ENCODE results near the gene PCDH15. TPM values are rescaled to one million over a fixed set of nuclear protein-coding genes. Genes with fewer than 3 reads are reported as not detected.

PCDH15 gene
- total RNA-seq, 2 experiments from 2014 or later, result not detected

DNA sequence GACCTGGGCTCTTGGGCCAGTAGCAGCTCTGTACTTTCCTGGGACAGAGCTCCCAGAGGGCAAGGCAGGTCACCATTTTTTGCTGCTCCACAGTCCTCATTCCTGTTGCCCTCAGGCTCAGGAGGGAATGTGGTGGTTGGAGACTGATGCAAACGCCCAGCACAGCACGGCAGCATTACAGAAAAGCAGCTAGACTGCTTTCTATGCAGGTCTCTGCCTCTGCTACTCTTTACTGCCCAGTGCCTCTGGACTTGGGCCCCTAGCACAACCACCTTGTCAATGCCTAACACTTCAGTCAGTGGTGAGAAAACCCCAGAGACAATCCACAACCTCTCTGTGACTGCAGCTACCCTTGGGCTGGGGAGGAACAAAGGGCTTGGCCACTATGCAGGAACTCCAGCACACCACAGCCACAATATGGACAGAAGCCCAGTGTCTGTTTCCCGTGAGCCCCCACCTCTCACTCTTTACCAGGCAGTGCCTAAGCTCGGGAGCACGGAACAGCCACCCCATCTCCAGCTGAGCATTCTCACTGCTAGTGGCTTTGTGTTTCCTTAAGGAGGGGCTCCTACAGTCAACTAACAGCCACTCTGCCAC is 790.6 kb downstream of the PCDH15 start:
- no peak overlapping the region for H3K4me3 Mint-ChIP-seq
- H3K27me3 Mint-ChIP-seq, result no peaks in the 10 kb centered on the region
- no peaks in the 10 kb centered on the region for H3K36me3 Mint-ChIP-seq (ENCODE audit: low read depth)
- intact Hi-C loops (cut with DNase I, micrococcal nuclease), result no loop called here
- H3K9me3 Mint-ChIP-seq (ENCODE audit: low read depth), result peaks cover 14% of the 10 kb centered on the region
- POLR2A ChIA-PET, result no interaction called here
- no peaks in the 10 kb centered on the region for H3K4me1 Mint-ChIP-seq
- H3K27ac Mint-ChIP-seq, result no peak overlapping the region
- CTCF ChIA-PET, result no interaction called here
- DNase-seq (no peak), ATAC-seq (no peak)

DNA sequence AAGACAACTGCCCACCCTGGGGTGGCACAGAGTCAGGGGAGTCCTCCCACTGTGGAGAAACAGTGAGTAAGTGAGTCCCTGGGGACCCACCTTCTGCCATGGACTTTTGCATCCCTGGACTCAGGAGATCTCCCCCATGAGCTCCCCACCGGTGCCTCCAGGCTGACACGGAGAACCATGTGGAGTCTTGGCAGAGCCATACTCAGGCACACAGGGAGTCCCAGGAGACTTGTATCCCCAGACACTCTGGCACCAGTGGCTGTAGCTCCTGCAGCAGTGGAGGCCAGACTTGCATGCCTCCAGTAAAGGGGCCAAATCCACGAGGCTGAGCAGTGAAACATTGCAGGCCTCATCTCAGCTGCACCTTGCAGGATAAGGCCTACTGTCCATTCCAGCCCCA is 791.4 kb downstream of the PCDH15 start:
- CTCF ChIA-PET, result no interaction called here
- POLR2A ChIA-PET, result no interaction called here
- H3K4me3 Mint-ChIP-seq, result no peak overlapping the region
- ATAC-seq (no peak), DNase-seq (no peak)
- H3K27ac Mint-ChIP-seq, result no peak overlapping the region
- no peaks in the 10 kb centered on the region for H3K4me1 Mint-ChIP-seq
- H3K27me3 Mint-ChIP-seq, result no peaks in the 10 kb centered on the region
- intact Hi-C loops (cut with DNase I, micrococcal nuclease), result no loop called here
- H3K9me3 Mint-ChIP-seq (ENCODE audit: low read depth), result peaks cover 16% of the 10 kb centered on the region
- no peaks in the 10 kb centered on the region for H3K36me3 Mint-ChIP-seq (ENCODE audit: low read depth)

DNA sequence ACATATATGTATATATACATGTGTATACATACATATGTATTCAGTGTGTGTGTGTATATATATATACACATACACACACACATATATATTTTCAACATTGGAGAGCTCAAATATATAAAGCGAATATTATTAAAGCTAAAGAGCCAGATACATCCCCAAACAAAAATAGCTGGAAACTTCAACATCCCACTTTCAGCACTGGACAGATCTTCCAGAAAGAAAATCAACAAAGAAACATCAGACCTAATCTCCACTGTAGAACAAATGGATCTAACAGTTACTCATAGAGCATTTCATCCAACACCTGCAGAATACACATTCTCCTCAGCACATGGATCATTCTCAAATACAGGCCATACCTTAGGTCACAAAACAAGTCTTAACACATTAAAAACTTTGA is 799.0 kb downstream of the PCDH15 start:
- ChIA-PET POLR2A (no interaction called here), CTCF (no interaction called here)
- ATAC-seq (no peak), DNase-seq (no peak)
- Mint-ChIP-seq H3K36me3 (ENCODE audit: low read depth) (no peaks in the 10 kb centered on the region), H3K9me3 (ENCODE audit: low read depth) (peaks cover 13% of the 10 kb centered on the region), H3K4me1 (no peaks in the 10 kb centered on the region), H3K4me3 (no peak overlapping the region), H3K27me3 (no peaks in the 10 kb centered on the region), H3K27ac (no peak overlapping the region)
- intact Hi-C loops (cut with DNase I, micrococcal nuclease), result no loop called here

DNA sequence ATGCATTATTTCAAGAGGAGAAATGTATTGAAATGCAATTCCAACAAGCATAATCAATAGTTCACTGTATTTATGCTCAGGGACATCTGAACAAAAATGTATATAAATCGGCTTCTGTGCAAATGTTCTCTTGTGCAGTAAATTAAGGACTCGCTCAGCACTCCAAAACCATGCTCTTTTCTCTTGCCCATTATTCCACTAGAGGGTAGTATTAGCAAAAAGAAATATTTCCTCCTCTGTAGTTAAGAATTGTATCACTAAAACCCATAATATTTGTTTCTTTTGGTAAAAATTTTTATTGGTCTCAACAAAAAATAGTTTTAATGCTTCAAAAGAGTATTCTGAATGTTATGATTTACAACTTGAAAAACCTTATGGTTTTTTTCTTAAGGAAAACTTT is 803.1 kb downstream of the PCDH15 start:
- H3K36me3 Mint-ChIP-seq (ENCODE audit: low read depth), result no peaks in the 10 kb centered on the region
- intact Hi-C loops (cut with DNase I, micrococcal nuclease), result no loop called here
- no peaks in the 10 kb centered on the region for H3K27me3 Mint-ChIP-seq
- DNase-seq (no peak), ATAC-seq (no peak)
- no peak overlapping the region for H3K27ac Mint-ChIP-seq
- no peak overlapping the region for H3K4me3 Mint-ChIP-seq
- ChIA-PET CTCF (no interaction called here), POLR2A (no interaction called here)
- no peaks in the 10 kb centered on the region for H3K4me1 Mint-ChIP-seq
- H3K9me3 Mint-ChIP-seq (ENCODE audit: low read depth), result peaks cover 6% of the 10 kb centered on the region

DNA sequence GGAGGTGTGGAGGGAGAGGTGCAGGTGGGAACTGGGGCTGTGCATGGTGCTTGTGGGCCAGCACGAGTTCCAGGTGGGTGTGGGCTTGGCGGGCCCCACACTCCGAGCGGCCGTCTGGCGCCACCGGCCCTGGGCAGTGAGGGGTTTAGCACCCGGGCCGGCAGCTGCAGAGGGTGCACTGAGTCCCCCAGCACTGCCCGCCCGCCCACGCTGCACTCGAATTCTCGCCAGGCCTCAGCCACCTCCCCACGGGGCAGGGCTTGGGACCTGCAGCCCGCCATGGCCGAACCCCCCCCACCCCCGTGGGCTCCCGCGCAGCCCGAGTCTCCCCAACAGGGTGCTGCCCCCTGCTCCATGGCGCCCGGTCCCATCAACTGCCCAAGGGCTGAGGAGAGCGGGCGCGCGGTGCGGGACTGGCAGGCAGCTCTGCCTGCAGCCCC is 810.2 kb downstream of the PCDH15 start:
- ATAC-seq (no peak), DNase-seq (no peak)
- no peak overlapping the region for H3K4me3 Mint-ChIP-seq
- no peaks in the 10 kb centered on the region for H3K36me3 Mint-ChIP-seq (ENCODE audit: low read depth)
- intact Hi-C loops (cut with DNase I, micrococcal nuclease), result no loop called here
- no peaks in the 10 kb centered on the region for H3K27me3 Mint-ChIP-seq
- POLR2A ChIA-PET, result no interaction called here
- CTCF ChIA-PET, result interaction anchor here (0.6 kb wide), 1 partner anchor 390 kb away, joined by 3 read pairs; no protein-coding TSS in a partner anchor
- no peak overlapping the region for H3K27ac Mint-ChIP-seq
- H3K4me1 Mint-ChIP-seq, result no peaks in the 10 kb centered on the region
- peaks cover 3% of the 10 kb centered on the region for H3K9me3 Mint-ChIP-seq (ENCODE audit: low read depth)

DNA sequence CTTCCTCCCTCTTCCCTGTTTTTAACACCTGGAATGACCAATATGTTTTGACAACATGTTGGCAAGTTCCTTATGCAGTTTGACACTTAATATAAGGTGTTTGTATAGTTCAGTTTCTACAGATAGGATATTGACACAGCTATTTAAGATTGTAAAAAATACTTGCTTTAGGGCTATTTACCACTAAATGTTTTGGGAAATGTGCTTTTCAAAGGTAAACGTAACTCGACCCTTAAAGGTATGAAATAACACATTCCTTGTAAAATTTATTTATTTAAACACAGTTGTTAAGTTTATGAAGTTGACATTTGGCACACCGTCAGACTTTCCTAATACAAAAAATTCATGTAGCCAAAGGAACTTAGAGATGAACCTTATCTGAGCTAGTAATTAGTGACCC is 817.6 kb downstream of the PCDH15 start:
- intact Hi-C loops (cut with DNase I, micrococcal nuclease), result no loop called here
- Mint-ChIP-seq H3K27ac (no peak overlapping the region), H3K4me3 (no peak overlapping the region), H3K9me3 (ENCODE audit: low read depth) (peaks cover 20% of the 10 kb centered on the region), H3K4me1 (no peaks in the 10 kb centered on the region), H3K36me3 (ENCODE audit: low read depth) (no peaks in the 10 kb centered on the region), H3K27me3 (no peaks in the 10 kb centered on the region)
- POLR2A ChIA-PET, result no interaction called here
- CTCF ChIA-PET, result no interaction called here
- DNase-seq (no peak), ATAC-seq (no peak)

DNA sequence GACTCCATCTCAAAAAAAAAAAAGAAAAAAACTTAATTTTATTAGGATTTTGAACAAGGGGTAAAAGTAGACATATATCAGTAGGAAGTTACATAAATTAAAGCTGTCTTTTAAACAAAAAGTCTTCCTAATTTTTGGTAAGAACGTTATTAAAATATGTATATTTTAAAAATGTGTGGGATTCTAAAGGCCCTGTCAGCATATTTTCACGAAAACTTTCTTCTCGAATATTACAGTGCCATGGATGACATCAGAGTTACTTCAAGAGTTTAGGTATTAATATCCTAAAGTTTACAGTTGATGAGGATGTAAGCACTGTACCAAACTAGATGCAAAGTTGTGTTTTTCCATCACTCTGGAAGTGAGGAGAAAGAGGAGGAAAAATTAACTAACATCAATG is 820.8 kb downstream of the PCDH15 start:
- Mint-ChIP-seq H3K27me3 (no peaks in the 10 kb centered on the region), H3K9me3 (ENCODE audit: low read depth) (peaks cover 23% of the 10 kb centered on the region), H3K27ac (no peak overlapping the region), H3K4me3 (no peak overlapping the region), H3K36me3 (ENCODE audit: low read depth) (no peaks in the 10 kb centered on the region), H3K4me1 (no peaks in the 10 kb centered on the region)
- ChIA-PET POLR2A (no interaction called here), CTCF (no interaction called here)
- DNase-seq (no peak), ATAC-seq (no peak)
- intact Hi-C loops (cut with DNase I, micrococcal nuclease), result no loop called here

DNA sequence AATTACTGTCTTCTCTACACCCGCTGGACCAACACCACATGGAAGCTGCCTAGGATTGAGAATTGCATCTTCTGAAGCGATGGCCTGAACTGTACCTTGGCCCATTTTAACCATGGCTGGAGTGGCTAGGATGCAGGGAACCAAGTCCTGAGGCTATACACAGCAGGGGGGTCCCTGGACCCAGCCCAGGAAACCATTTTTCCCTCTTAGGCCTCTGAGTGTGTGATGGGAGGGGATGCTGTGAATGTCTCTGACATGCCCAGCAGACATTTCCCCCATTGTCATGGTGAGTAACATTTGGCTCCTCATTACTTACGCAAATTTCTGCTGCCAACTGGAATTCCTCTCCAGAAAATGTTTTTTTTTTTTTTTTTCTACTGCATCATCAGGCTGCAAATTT is 822.7 kb downstream of the PCDH15 start:
- DNase-seq (no peak), ATAC-seq (no peak)
- peaks cover 16% of the 10 kb centered on the region for H3K9me3 Mint-ChIP-seq (ENCODE audit: low read depth)
- H3K4me1 Mint-ChIP-seq, result no peaks in the 10 kb centered on the region
- H3K4me3 Mint-ChIP-seq, result no peak overlapping the region
- no peaks in the 10 kb centered on the region for H3K27me3 Mint-ChIP-seq
- POLR2A ChIA-PET, result no interaction called here
- H3K27ac Mint-ChIP-seq, result no peak overlapping the region
- intact Hi-C loops (cut with DNase I, micrococcal nuclease), result no loop called here
- CTCF ChIA-PET, result no interaction called here
- H3K36me3 Mint-ChIP-seq (ENCODE audit: low read depth), result no peaks in the 10 kb centered on the region

DNA sequence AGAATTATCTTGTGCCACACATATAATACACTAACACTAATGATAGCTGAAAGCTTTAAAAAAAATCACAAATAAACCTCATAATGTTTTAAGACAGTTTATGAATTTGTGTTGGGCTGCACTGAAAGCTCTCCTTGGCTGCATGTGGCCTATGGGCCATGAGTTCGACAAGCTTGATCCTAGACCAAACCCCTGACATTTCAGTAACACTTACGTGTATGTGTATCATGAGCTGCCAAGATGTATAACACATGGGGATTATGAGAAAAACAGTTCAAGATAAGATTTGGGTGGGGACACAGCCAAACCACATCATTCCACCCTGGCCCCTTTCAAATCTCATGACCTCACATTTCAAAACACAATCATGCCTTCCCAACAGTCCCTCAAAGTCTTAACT is 823.8 kb downstream of the PCDH15 start:
- DNase-seq, result no peak
- Mint-ChIP-seq H3K4me3 (no peak overlapping the region), H3K4me1 (no peaks in the 10 kb centered on the region), H3K36me3 (ENCODE audit: low read depth) (no peaks in the 10 kb centered on the region), H3K27me3 (no peaks in the 10 kb centered on the region), H3K27ac (no peak overlapping the region), H3K9me3 (ENCODE audit: low read depth) (peaks cover 16% of the 10 kb centered on the region)
- ATAC-seq, result no peak
- intact Hi-C loops (cut with DNase I, micrococcal nuclease), result no loop called here
- ChIA-PET POLR2A (no interaction called here), CTCF (no interaction called here)

DNA sequence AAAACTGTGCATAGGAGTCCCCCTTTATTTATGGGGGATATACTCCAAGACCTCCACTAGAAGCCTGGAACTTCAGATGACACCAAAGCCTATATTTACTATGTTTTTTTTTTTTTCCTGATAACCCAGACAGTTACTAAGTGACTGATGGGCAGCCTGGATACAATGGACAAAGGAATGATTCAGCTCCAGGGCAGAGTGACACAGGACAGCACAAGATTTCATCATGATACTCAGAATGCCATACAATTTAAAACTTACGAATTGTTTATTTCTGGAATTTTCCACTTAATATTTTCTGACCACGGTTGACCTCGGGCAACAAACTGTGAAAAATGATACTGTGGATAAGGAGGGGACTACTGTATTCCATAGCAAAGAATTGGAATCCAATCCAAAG is 843.6 kb downstream of the PCDH15 start:
- Mint-ChIP-seq H3K27ac (no peak overlapping the region), H3K36me3 (ENCODE audit: low read depth) (no peaks in the 10 kb centered on the region), H3K4me3 (no peak overlapping the region), H3K4me1 (no peaks in the 10 kb centered on the region), H3K9me3 (ENCODE audit: low read depth) (peaks cover 3% of the 10 kb centered on the region), H3K27me3 (no peaks in the 10 kb centered on the region)
- POLR2A ChIA-PET, result no interaction called here
- CTCF ChIA-PET, result no interaction called here
- intact Hi-C loops (cut with DNase I, micrococcal nuclease), result no loop called here
- no peak for ATAC-seq
- DNase-seq, result no peak

DNA sequence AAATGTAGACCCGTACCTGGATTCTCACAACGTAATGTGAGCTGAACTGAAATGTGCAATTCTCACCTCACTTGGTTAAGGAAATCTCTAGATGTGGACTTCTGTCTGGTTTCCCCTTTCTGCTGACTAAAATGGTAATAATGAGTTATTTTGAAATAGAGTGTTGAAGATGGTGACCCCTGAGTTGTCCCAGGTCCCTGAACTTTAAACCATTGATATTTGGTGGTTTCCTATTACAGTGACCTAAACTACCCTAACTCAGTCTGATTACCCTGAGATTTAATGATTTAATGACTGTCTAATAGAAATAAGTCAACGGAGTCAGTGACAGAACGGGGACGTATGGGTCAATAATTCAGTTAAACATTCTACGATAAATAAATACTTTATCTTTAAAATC is 845.9 kb downstream of the PCDH15 start:
- Mint-ChIP-seq H3K9me3 (ENCODE audit: low read depth) (peaks cover 3% of the 10 kb centered on the region), H3K27me3 (no peaks in the 10 kb centered on the region), H3K36me3 (ENCODE audit: low read depth) (no peaks in the 10 kb centered on the region), H3K4me3 (no peak overlapping the region), H3K4me1 (no peaks in the 10 kb centered on the region), H3K27ac (no peak overlapping the region)
- ChIA-PET POLR2A (no interaction called here), CTCF (no interaction called here)
- ATAC-seq, result no peak
- DNase-seq, result no peak
- intact Hi-C loops (cut with DNase I, micrococcal nuclease), result no loop called here

DNA sequence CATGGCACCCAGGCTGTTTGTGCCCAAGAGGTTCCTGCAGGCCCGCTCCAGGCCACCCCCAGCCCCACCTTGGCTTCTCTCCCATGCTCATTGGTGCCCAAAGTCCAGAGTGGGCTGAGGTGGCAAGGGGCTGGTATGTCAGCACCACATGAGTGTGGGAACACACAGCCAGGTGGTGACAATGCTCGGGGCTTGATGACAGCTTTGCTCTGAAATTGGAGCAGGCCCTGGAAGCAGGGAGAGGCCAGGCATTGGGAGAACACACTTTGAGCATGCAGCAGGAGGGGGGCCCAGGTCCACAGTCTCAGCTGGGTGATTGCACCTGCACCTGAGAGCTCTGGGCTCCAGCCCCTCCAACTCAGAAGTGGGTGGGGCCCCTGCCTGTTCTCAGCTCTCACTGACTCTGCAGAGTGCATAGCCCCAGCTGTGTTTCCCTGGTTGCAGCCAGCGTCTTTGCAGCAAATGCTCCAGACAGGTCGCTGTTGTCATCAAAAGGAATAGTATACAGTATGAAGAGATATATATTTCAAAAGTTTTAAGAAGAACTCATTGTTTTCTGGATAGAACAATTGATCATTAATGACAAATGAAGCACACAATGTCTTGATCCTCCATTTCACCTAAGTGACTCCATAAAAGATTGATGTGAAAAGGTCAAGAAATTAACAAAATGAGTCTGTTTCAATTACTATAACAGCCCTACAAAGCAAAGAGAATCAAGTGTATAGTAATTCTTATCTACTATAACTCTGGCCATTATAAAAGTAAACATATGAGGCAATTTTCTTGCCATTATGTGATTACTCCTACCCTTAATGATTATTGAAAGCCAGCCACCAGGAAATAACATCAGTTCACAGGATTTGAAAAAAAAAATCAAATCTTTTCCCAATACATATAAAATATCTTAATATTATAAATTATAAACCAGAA is 848.1 kb downstream of the PCDH15 start:
- ChIA-PET CTCF (no interaction called here), POLR2A (no interaction called here)
- Mint-ChIP-seq H3K4me1 (no peaks in the 10 kb centered on the region), H3K4me3 (no peak overlapping the region), H3K27ac (no peak overlapping the region), H3K9me3 (ENCODE audit: low read depth) (peaks cover 5% of the 10 kb centered on the region), H3K27me3 (no peaks in the 10 kb centered on the region), H3K36me3 (ENCODE audit: low read depth) (no peaks in the 10 kb centered on the region)
- ATAC-seq (no peak), DNase-seq (no peak)
- intact Hi-C loops (cut with DNase I, micrococcal nuclease), result no loop called here

Measured in activated CD4-positive, alpha-beta T cell treated with anti-CD3 and anti-CD28 coated beads for 36 hours (primary cell).